Choroid plexus epithelial cell (primary cell): ENCODE results near the gene DPP8.

ENCODE experiments used
- DNase-seq: peaks from one replicate; pipeline ENCODE4 v3.0.0-alpha.2; 2010; ENCODE audit warnings: low read depth
- H3K4me3 ChIP-seq: 2 replicates; pipeline ENCODE4 v1.5.1; 2011; ENCODE audit warnings: low read depth, mild to moderate bottlenecking, control low read depth, low read length, moderate library complexity
- TF ChIP-seq, protein P1 (sequence below): conservative IDR thresholded peaks from 2 replicates; pipeline ENCODE4 v1.5.1; 2011; ENCODE audit warnings: low read depth, mild to moderate bottlenecking, control low read depth, inconsistent platforms, low read length, moderate library complexity

Gene DPP8

DNA sequence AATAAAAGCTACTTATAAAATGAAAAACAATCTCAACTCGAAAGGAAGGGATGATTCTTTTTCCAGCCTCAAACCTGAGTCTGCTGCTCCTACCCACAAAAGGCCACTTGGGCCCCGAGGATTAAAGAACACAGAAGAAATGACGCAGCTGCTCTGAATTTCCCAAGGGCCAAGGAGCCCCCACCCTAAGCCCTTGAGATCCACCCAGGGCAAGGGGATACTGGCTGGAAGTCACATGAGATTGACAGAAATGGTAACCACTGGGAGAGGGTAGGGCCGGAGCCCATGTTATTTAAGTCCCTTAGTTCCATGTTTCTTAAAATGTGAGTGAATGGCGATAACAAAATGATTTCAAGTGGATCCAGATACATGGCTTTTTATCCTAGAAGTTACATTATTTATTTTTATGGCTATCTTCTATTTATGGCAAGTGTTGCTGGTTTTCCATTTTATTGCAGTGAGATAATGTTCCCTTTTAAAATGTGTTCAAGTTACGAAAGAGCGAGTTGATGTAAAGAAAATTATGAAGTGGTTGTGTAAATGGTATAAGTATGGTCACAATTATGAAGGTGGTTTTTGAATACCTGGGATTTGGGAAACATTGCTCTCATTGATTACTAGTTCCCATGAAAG, 111.6 kb downstream of the DPP8 start:
- H3K4me3 ChIP-seq, result no peak overlapping the region
- no peak for DNase-seq
- TF ChIP-seq, protein P1, sequence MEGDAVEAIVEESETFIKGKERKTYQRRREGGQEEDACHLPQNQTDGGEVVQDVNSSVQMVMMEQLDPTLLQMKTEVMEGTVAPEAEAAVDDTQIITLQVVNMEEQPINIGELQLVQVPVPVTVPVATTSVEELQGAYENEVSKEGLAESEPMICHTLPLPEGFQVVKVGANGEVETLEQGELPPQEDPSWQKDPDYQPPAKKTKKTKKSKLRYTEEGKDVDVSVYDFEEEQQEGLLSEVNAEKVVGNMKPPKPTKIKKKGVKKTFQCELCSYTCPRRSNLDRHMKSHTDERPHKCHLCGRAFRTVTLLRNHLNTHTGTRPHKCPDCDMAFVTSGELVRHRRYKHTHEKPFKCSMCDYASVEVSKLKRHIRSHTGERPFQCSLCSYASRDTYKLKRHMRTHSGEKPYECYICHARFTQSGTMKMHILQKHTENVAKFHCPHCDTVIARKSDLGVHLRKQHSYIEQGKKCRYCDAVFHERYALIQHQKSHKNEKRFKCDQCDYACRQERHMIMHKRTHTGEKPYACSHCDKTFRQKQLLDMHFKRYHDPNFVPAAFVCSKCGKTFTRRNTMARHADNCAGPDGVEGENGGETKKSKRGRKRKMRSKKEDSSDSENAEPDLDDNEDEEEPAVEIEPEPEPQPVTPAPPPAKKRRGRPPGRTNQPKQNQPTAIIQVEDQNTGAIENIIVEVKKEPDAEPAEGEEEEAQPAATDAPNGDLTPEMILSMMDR, result no peak

DNA sequence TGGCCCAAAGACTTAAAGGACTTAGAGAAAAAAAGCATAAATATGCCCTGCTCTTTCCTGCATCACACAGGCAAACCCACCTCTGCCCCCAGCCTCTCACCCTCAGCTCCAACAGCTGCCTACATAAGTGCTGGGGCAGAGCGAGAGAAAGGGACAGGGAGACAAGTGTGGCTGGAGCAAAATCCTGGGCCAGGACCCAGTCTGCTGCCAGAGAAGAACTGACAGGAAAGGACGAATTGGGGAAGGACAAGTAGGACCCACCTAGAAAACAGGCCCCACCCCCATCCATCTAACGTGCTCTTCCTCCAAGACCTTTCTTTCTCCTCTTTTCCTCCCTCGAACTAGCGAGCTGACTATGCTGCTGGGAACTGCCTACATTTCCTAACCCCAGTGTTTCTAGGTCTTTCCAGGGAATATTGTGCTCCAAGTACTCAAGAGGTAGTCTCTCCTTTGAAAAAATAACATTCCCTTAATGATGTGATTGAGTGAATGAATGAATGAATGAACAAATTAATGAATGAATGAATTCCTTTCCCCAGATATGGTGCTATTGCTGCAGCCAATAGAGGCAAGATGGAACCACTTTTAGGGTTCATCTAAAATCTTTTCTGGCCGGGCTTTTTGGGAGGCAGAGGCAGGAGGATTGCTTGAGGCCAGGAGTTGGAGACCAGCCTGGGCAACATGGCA, 113.2 kb downstream of the DPP8 start:
- no peak overlapping the region for H3K4me3 ChIP-seq
- no peak for DNase-seq
- TF ChIP-seq, protein P1, result no peak

DNA sequence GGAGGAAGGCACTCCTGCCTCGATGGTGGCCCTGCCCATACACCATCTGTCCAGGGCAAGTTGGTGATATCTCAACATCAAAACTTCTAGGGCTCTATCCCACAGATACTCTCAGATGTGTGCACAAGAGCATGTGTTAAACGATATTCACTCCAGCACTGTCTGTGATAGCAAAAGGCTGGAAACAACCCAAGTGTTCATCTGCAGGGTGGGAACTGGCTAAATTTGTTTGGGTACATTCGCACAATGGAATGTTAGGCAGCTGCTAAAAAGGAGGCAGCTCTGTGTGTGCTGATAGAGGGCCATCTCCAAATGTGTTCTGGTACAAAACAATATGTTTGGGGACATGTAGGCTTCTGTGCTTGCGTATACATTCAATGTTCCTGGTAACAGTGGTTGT, 114.5 kb downstream of the DPP8 start:
- no peak overlapping the region for H3K4me3 ChIP-seq
- TF ChIP-seq, protein P1, result no peak
- no peak for DNase-seq

DNA sequence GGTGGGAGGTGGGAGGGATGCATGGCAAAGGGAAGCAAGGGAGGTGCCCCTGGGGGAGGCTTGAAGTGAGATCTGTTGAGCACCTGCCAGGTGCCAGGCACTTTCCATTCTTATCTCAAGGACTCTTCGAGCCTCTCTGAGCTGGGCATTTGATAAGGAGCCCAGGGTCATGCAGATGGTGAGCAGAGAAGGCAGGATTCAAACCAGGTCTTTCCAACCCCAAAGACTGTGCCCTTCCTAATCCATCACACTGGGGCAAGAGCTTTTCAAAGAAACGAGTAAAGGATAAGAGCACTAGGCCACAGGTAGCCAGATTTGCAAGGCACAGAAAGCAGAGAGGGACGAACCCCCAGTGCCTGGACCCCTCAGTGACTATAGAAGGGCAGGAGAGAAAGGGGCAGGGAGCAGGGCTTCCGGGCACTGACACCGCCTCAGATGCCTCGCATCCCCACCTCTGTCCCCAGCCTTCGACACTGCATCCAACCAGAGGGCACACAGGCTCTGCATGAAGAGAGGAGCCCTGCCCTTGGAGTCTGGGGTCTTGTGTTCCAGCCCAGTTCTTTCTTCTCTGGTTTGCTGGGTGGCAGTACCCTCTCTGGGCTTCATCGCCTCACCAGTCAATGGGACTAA, 115.8 kb downstream of the DPP8 start:
- H3K4me3 ChIP-seq, result no peak overlapping the region
- DNase-seq, result no peak
- TF ChIP-seq, protein P1, result no peak

DNA sequence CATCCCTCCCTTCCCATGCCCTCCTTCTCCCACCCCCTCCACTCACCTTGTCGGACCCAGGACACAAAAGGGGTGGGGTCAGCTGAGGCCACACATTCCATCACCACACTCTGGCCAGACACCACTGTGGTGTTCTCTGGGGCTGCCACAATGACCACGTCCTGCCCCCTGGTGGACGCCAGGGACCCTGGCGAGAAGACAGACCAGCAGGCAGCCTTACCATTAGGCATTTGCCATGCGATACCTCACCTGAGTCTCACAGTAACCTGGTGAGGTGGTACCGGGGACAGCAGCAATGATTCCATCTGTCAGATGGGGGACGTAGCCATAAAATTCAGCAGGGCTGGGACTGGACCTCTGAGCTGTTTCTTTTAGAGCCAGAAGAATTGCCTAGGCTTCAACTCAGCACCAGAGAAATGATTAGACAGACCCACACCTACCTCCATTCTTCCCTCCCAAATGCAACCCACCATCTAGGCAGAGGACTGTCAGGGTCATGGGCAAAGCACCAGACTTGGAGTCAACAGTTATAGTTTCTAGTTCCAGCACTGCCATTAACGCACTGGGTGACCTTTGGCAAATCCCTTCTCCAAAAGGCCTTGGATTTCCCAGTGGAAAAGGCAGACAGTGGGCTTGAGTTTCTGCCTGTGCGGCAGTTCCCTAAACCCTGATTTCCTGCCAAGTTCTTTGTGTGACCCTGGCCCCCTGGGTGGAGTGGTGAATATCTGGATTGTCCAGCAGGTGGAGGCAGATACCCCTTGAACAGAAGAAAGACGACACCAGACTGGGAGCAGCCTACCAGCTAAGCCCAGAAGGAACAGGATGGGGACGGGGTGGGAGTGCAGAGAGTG, 116.5 kb downstream of the DPP8 start:
- H3K4me3 ChIP-seq, result no peak overlapping the region
- TF ChIP-seq, protein P1, result peak; percentile 89
- peak; percentile 92 for DNase-seq

DNA sequence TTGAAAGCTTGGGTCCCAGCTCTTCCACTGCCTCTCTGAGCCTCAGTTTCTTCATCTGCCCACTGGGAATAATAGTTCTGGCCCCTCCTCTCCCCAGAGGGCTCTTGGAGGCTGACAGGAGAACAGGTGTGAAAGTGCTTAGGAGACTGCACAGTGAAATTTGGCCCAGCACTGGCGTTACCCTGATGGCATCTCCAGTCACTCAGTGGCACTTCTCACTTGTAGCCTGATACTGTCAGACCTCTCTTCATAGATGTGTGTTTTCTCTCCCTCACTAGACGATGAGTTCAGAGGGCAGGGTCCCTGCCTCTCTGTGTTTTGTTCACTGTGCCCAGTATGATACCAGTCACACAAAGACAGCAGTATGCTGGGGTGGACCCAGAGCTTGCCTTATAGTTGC, 117.5 kb downstream of the DPP8 start:
- no peak overlapping the region for H3K4me3 ChIP-seq
- no peak for DNase-seq
- TF ChIP-seq, protein P1, result no peak
